NCI-H2081 treated with DMSO at 0.1 percent for 48 hours (cell line): ENCODE data around the gene MACROH2A2.
"Not testable (repeated sequence)": the region's sequence is repeated elsewhere in the genome, so short reads cannot be mapped to it uniquely, and the experiment has no call there.

ENCODE experiments used
- DNase-seq: peaks from one replicate; lab custom pipeline; 2025; lab: John Stamatoyannopoulos, UW

Gene MACROH2A2

DNA sequence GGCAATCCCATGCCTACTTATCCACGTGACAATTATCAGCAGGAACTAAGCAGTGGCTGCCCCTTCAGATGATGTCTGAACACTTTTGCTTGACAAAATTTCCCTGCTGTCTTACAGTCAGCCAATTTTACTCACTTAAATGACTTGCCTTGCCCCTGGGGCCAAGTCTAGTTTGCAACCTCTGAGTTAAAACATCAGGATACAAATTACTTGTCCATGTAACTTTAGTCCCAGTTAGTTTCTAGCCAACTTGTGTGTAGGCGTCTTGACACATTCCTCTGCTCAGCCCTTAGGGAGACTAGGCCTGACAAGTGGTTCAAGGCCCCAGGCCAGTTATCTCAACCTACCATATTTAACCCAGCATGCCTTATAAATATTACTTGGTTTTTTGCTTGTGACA lies 105.5 kb downstream of the MACROH2A2 start:
- no peak for DNase-seq

DNA sequence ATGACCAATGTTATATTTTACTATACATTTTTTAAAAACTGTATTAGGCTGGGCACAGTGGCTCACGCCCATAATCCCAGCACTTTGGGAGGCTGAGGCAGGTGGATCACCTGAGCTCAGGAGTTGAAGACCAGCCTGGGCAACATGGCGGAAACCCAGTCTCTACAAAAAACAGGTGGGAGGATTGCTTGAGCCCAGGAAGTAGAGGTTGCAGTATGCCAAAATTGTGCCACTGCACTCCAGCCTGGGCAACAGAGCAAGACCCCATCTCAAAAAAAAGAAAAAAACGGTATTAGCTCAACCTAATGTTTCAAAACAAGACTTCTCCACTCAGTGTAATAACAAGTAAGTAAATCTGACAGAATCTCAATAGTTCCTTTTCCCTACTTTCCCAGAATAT lies 106.7 kb downstream of the MACROH2A2 start:
- not testable (repeated sequence) for DNase-seq

GRCh38 chr10:70160798-70161197 lies 108.2 kb downstream of the MACROH2A2 start:
- DNase-seq = no peak
